ENCODE measurements around the gene STK26.
A peak's percentile ranks its signal among the peaks of the same experiment; 100 is the strongest.

Gene STK26

DNA sequence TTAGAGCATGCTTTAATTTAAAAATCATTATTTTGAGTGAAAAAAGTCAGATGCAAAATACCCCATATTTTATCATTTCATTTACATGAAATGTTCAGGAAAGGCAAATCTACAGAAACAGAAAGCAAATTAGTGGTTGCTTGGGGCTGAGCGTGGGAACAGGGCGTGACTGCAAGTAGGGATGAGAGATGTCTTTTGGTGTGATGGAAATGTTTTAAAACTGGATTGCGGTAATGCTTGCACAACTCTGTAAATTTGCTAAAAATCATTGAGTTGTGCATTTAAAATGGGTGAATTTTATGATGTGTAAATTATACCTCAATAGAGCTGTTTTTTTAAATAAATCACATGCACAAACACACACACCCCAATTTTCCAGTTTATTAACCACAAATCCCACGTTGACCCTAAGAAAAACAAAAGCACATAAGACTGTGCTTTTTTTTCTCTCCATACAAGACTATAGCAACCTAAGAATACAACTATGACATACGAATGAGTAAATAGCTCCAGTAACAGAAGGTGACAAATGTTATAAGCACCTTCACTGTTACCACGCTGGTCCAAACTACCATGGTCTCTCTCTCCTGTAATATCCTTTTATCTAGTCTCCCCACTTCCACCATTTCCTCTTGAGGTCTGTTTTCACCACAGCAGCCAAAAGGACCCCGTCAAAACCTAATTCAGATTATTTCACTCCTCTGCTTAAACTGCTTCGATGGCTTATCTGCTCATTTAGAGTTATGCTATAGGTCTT lies 67.5 kb downstream of the STK26 start:
- Histone ChIP-seq H3K4me3 (ENCODE audit: low read depth in 1 of 2, low read length in 2 of 2) (no peak overlapping the region), H3K27me3 (ENCODE audit: insufficient read depth, low read length, poor library complexity) (no peaks in the 10 kb centered on the region), H3K9ac (ENCODE audit: low read depth, low read length) (no peak overlapping the region), H2AFZ (ENCODE audit: low read depth, low read length) (no peak overlapping the region), H3K36me3 (ENCODE audit: insufficient read depth, low read length) (no peaks in the 10 kb centered on the region), H3K4me1 (ENCODE audit: insufficient read depth, low read length) (no peaks in the 10 kb centered on the region), H3K4me2 (ENCODE audit: insufficient read depth, low read length) (no peak overlapping the region), H4K20me1 (ENCODE audit: insufficient read depth, low read length) (no peaks in the 10 kb centered on the region), H3K79me2 (ENCODE audit: insufficient read depth, low read length) (no peaks in the 10 kb centered on the region), H3K9me3 (ENCODE audit: insufficient read depth, low read length, severe bottlenecking) (no peaks in the 10 kb centered on the region), H3K27ac (ENCODE audit: low read length) (no peak overlapping the region)
- no peak for DNase-seq
- peak; percentile 67 for ATAC-seq (ENCODE audit: insufficient read depth, low read depth)
- no peak for TF ChIP-seq CTCF (IDR thresholded peaks at IDR 0.05; ENCODE audit: borderline replicate concordance, extremely low read depth, low read length, poor library complexity, severe bottlenecking)
- no peak for TF ChIP-seq EZH2 (IDR thresholded peaks at IDR 0.05; ENCODE audit: borderline replicate concordance, low read depth, low read length, severe bottlenecking)

- Histone ChIP-seq H3K9ac (ENCODE audit: low read depth, low read length) (no peak overlapping the region), H3K4me1 (ENCODE audit: insufficient read depth, low read length) (no peaks in the 10 kb centered on the region), H3K36me3 (ENCODE audit: insufficient read depth, low read length) (no peaks in the 10 kb centered on the region), H4K20me1 (ENCODE audit: insufficient read depth, low read length) (no peaks in the 10 kb centered on the region), H2AFZ (ENCODE audit: low read depth, low read length) (no peak overlapping the region), H3K4me2 (ENCODE audit: insufficient read depth, low read length) (no peak overlapping the region), H3K79me2 (ENCODE audit: insufficient read depth, low read length) (no peaks in the 10 kb centered on the region), H3K27ac (ENCODE audit: low read length) (no peak overlapping the region), H3K27me3 (ENCODE audit: insufficient read depth, low read length, poor library complexity) (no peaks in the 10 kb centered on the region), H3K9me3 (ENCODE audit: insufficient read depth, low read length, severe bottlenecking) (no peaks in the 10 kb centered on the region), H3K4me3 (ENCODE audit: low read depth in 1 of 2, low read length in 2 of 2) (no peak overlapping the region)
- TF ChIP-seq EZH2 (IDR thresholded peaks at IDR 0.05; ENCODE audit: borderline replicate concordance, low read depth, low read length, severe bottlenecking) (no peak), CTCF (IDR thresholded peaks at IDR 0.05; ENCODE audit: borderline replicate concordance, extremely low read depth, low read length, poor library complexity, severe bottlenecking) (peak; percentile 73)
- ATAC-seq (ENCODE audit: insufficient read depth, low read depth) (peak; percentile 74), DNase-seq (peak; percentile 54)
Measured at GRCh38 chrX:132092439-132093065, 69.5 kb downstream of the STK26 start.

DNA sequence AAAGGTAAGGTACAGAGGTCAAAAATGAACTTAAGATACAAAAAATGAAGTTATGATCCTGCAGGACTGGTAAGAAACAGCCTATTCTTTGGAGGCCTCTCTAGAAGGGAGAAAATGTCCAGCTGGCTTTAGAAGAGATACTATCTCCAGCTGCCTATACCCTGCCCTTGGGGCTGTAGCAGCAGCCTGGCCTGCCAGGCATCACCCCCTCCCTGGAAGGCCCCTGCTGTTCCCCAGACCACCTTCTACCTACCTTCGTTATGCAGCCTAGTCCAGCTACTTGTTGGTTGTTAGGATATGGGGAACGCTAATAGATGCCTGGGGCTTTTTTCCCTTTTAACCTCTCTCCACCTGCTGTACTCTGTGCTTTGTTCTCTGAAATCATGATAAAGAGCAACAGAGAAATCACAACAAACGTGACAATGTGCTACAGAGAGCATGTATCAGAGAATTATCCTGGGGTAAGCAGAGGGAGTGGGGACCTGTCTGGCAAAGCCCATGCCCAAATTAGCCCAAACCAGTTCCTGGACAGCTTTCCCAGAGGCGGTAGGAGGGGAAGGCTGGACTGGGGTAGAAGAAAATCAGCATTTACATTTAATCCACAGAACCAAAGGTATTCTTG lies 70.2 kb downstream of the STK26 start:
- H3K9ac ChIP-seq (ENCODE audit: low read depth, low read length), result no peak overlapping the region
- H3K27me3 ChIP-seq (ENCODE audit: insufficient read depth, low read length, poor library complexity), result no peaks in the 10 kb centered on the region
- no peak overlapping the region for H3K4me2 ChIP-seq (ENCODE audit: insufficient read depth, low read length)
- TF ChIP-seq CTCF (IDR thresholded peaks at IDR 0.05; ENCODE audit: borderline replicate concordance, extremely low read depth, low read length, poor library complexity, severe bottlenecking) (no peak), EZH2 (IDR thresholded peaks at IDR 0.05; ENCODE audit: borderline replicate concordance, low read depth, low read length, severe bottlenecking) (no peak)
- H3K79me2 ChIP-seq (ENCODE audit: insufficient read depth, low read length), result no peaks in the 10 kb centered on the region
- no peak overlapping the region for H3K27ac ChIP-seq (ENCODE audit: low read length)
- no peaks in the 10 kb centered on the region for H4K20me1 ChIP-seq (ENCODE audit: insufficient read depth, low read length)
- H3K36me3 ChIP-seq (ENCODE audit: insufficient read depth, low read length), result no peaks in the 10 kb centered on the region
- DNase-seq (no peak), ATAC-seq (ENCODE audit: insufficient read depth, low read depth) (no peak)
- no peak overlapping the region for H3K4me3 ChIP-seq (ENCODE audit: low read depth in 1 of 2, low read length in 2 of 2)
- no peaks in the 10 kb centered on the region for H3K9me3 ChIP-seq (ENCODE audit: insufficient read depth, low read length, severe bottlenecking)
- H2AFZ ChIP-seq (ENCODE audit: low read depth, low read length), result no peak overlapping the region
- H3K4me1 ChIP-seq (ENCODE audit: insufficient read depth, low read length), result no peaks in the 10 kb centered on the region
